ENCODE results near the gene MYT1.

The MYT1 gene

GRCh38 chr20:64153861-64154589 is 10.2 kb upstream of the MYT1 start:
- DNase-seq (ENCODE audit: low read depth in 2 of 2): no peak

- no peak for DNase-seq (ENCODE audit: low read depth in 2 of 2)
These were observed 9.5 kb upstream of the MYT1 start for GRCh38 chr20:64154590-64155257.

GRCh38 chr20:64155258-64156135 is 8.8 kb upstream of the MYT1 start:
- no peak for DNase-seq (ENCODE audit: low read depth in 2 of 2)

- no peak for DNase-seq (ENCODE audit: low read depth in 2 of 2)
These were observed 7.9 kb upstream of the MYT1 start for GRCh38 chr20:64156136-64156885.

- DNase-seq (ENCODE audit: low read depth in 2 of 2): no peak
These were observed 7.1 kb upstream of the MYT1 start for GRCh38 chr20:64156886-64157875.

GRCh38 chr20:64157878-64158277 is 6.4 kb upstream of the MYT1 start:
- no peak for DNase-seq (ENCODE audit: low read depth in 2 of 2)

- no peak for DNase-seq (ENCODE audit: low read depth in 2 of 2)
These were observed 5.6 kb upstream of the MYT1 start for GRCh38 chr20:64158346-64159285.

- DNase-seq (ENCODE audit: low read depth in 2 of 2): no peak
These were observed 5.0 kb upstream of the MYT1 start for GRCh38 chr20:64159286-64159680.

- DNase-seq (ENCODE audit: low read depth in 2 of 2): no peak
These were observed 4.5 kb upstream of the MYT1 start for GRCh38 chr20:64159711-64160110.

GRCh38 chr20:64160118-64160517 is 4.1 kb upstream of the MYT1 start:
- DNase-seq (ENCODE audit: low read depth in 2 of 2): no peak

GRCh38 chr20:64160526-64161355 is 3.5 kb upstream of the MYT1 start:
- DNase-seq (ENCODE audit: low read depth in 2 of 2): no peak

GRCh38 chr20:64161356-64162238 is 2.7 kb upstream of the MYT1 start:
- DNase-seq (ENCODE audit: low read depth in 2 of 2): peak in 1 of 2 donors; percentile 4

GRCh38 chr20:64162239-64162910 is 1.9 kb upstream of the MYT1 start:
- no peak for DNase-seq (ENCODE audit: low read depth in 2 of 2)

- no peak for DNase-seq (ENCODE audit: low read depth in 2 of 2)
These were observed 503 bp upstream of the MYT1 start for GRCh38 chr20:64163776-64164122.

- no peak for DNase-seq (ENCODE audit: low read depth in 2 of 2)
These were observed 1.8 kb downstream of the MYT1 start for GRCh38 chr20:64165866-64166600.

Data from stimulated activated CD4-positive, alpha-beta T cell treated with anti-CD3 and anti-CD28 coated beads, Interleukin-1b, Interleukin-23, amount 100 ng/mL, for 1 hour (primary cell).